ENCODE results near the gene CLCF1. TPM values are rescaled to one million over a fixed set of nuclear protein-coding genes. Genes with fewer than 3 reads are reported as not detected.
"Not testable (repeated sequence)": the region's sequence is repeated elsewhere in the genome, so short reads cannot be mapped to it uniquely, and the experiment has no call there.

The CLCF1 gene
- polyA plus RNA-seq, 1 of the 3 experiments (the other 2 are of a cell fraction) = 27.0 TPM

GRCh38 chr11:67404515-67405195, 31.3 kb upstream of the CLCF1 start:
- H3K27ac ChIP-seq (ENCODE audit: low read depth in 2 of 2, low read length in 1 of 2) = no peak overlapping the region
- no peak overlapping the region for H3K9ac ChIP-seq
- no peak overlapping the region for H2AFZ ChIP-seq (ENCODE audit: low read depth)
- H3K4me1 ChIP-seq (ENCODE audit: control insufficient read depth in 1 of 2, insufficient read depth in 2 of 2, low read depth in 1 of 2, low read length in 1 of 2) = peaks cover 9 to 14% of the 10 kb centered on the region in 2 experiments; a peak in 2 of 4 replicates
- WGBS (ENCODE audit: low lambda C conversion rate) = 87% methylated on average over 6 of the region's 13 CpGs
- H3K36me3 ChIP-seq (replicated peaks in 1 of 2; ENCODE audit: control insufficient read depth in 1 of 2, insufficient read depth in 2 of 2, low read length in 1 of 2) = no peaks in the 10 kb centered on the region
- H3K4me2 ChIP-seq = no peak overlapping the region
- ChIA-PET POLR2A (no interaction called here), CTCF (interaction anchor here (0.8 to 1.3 kb wide), 3 partner anchors 15 to 57 kb away, joined by 3 to 4 read pairs (median 3); no protein-coding TSS in a partner anchor)
- H3K27me3 ChIP-seq (ENCODE audit: insufficient read depth) = no peaks in the 10 kb centered on the region
- no peak overlapping the region for H3K4me3 ChIP-seq (ENCODE audit: low read depth in 2 of 2, low read length in 1 of 2)
- H3K9me2 ChIP-seq = no peaks in the 10 kb centered on the region
- TF ChIP-seq RFX5 (IDR thresholded peaks at IDR 0.05; ENCODE audit: low read length) (no peak), NRF1 (IDR thresholded peaks at IDR 0.05; ENCODE audit: low read depth, low read length) (no peak), FOXJ3 (CRISPR knock-in tag; IDR thresholded peaks at IDR 0.05) (no peak), REST (IDR thresholded peaks at IDR 0.05; ENCODE audit: low read depth, low read length) (no peak), MXI1 (IDR thresholded peaks at IDR 0.05; ENCODE audit: low read depth, low read length) (no peak), ZBTB33 (IDR thresholded peaks at IDR 0.05; ENCODE audit: borderline replicate concordance, low read depth) (no peak), ELF1 (IDR thresholded peaks at IDR 0.05) (no peak), EP300 (IDR thresholded peaks at IDR 0.05; ENCODE audit: borderline replicate concordance in 1 of 2, low read depth in 1 of 2, low read length in 1 of 2) (no peak), RAD21 (IDR thresholded peaks at IDR 0.05; ENCODE audit: low read length) (no peak), GATA2 (CRISPR knock-in tag; IDR thresholded peaks at IDR 0.05) (no peak), YY1 (IDR thresholded peaks at IDR 0.05; ENCODE audit: low read depth) (no peak), SIN3A (IDR thresholded peaks at IDR 0.05; ENCODE audit: borderline replicate concordance, low read depth, low read length) (no peak)
- DNase-seq = no peak
- H3F3A ChIP-seq (replicated peaks; ENCODE audit: insufficient read depth) = no peaks in the 10 kb centered on the region
- no peaks in the 10 kb centered on the region for H3K9me3 ChIP-seq
- peaks cover 18% of the 10 kb centered on the region for H3K79me2 ChIP-seq (ENCODE audit: insufficient read depth)
- H4K20me1 ChIP-seq (ENCODE audit: insufficient read depth) = peaks cover 11% of the 10 kb centered on the region

- Histone ChIP-seq H3K79me2 (ENCODE audit: insufficient read depth) (peaks cover 25% of the 10 kb centered on the region), H4K20me1 (ENCODE audit: insufficient read depth) (peaks cover 14% of the 10 kb centered on the region), H3K36me3 (replicated peaks in 1 of 2; ENCODE audit: control insufficient read depth in 1 of 2, insufficient read depth in 2 of 2, low read length in 1 of 2) (peaks cover 3 to 13% of the 10 kb centered on the region in 2 experiments), H3K4me1 (ENCODE audit: control insufficient read depth in 1 of 2, insufficient read depth in 2 of 2, low read depth in 1 of 2, low read length in 1 of 2) (peaks cover 9 to 17% of the 10 kb centered on the region in 2 experiments; a peak in 2 of 4 replicates)
- DNase-seq; H3F3A ChIP-seq (replicated peaks; ENCODE audit: insufficient read depth); H3K4me2 ChIP-seq; H3K9me2 ChIP-seq; H3K27me3 ChIP-seq (ENCODE audit: insufficient read depth); H3K27ac ChIP-seq (ENCODE audit: low read depth in 2 of 2, low read length in 1 of 2); H3K4me3 ChIP-seq (ENCODE audit: low read depth in 2 of 2, low read length in 1 of 2); H2AFZ ChIP-seq (ENCODE audit: low read depth); H3K9me3 ChIP-seq; POLR2A ChIA-PET; H3K9ac ChIP-seq: not testable (repeated sequence)
- CTCF ChIA-PET = interaction anchor here (0.7 to 4.1 kb wide), 3 partner anchors 11 to 182 kb away, joined by 3 to 32 read pairs (median 20); partner anchors contain the start of genes RAD9A and TMEM134
- WGBS (ENCODE audit: low lambda C conversion rate) = 97% methylated on average over 9 of the region's 9 CpGs
Observed at GRCh38 chr11:67403085-67403484, 29.7 kb upstream of the CLCF1 start.

GRCh38 chr11:67402192-67402839, 28.9 kb upstream of the CLCF1 start:
- H4K20me1 ChIP-seq (ENCODE audit: insufficient read depth) = peaks cover 14% of the 10 kb centered on the region

More at GRCh38 chr11:67402192-67402839, 28.9 kb upstream of the CLCF1 start:
- Histone ChIP-seq H3K36me3 (replicated peaks in 1 of 2; ENCODE audit: control insufficient read depth in 1 of 2, insufficient read depth in 2 of 2, low read length in 1 of 2) (peaks cover 8 to 20% of the 10 kb centered on the region in 2 experiments), H3K4me3 (ENCODE audit: low read depth in 2 of 2, low read length in 1 of 2) (0 out of 4 replicates have a peak overlapping the region, but pooled peaks of 1 of the 2 experiments have one; percentile 13), H3K4me1 (ENCODE audit: control insufficient read depth in 1 of 2, insufficient read depth in 2 of 2, low read depth in 1 of 2, low read length in 1 of 2) (peaks cover 9 to 17% of the 10 kb centered on the region in 2 experiments; a peak in 2 of 4 replicates), H2AFZ (ENCODE audit: low read depth) (peak overlapping the region; percentile 83), H3K9ac (peak overlapping the region; percentile 46; the same call in 1 of the 2 replicates), H3K27ac (ENCODE audit: low read depth in 2 of 2, low read length in 1 of 2) (peak overlapping the region; percentile 69 to 86), H3K79me2 (ENCODE audit: insufficient read depth) (peaks cover 25% of the 10 kb centered on the region)
- WGBS (ENCODE audit: low lambda C conversion rate) = 76% methylated on average over 18 of the region's 19 CpGs
- not testable (repeated sequence) for H3K27me3 ChIP-seq (ENCODE audit: insufficient read depth); H3K9me2 ChIP-seq; DNase-seq; H3K9me3 ChIP-seq; H3K4me2 ChIP-seq; H3F3A ChIP-seq (replicated peaks; ENCODE audit: insufficient read depth)
- ChIA-PET CTCF (interaction anchor here (1.0 to 4.1 kb wide), 18 partner anchors 11 to 103 kb away, joined by 3 to 32 read pairs (median 5); partner anchors contain the start of genes PITPNM1, RAD9A and TMEM134), POLR2A (interaction anchor here (0.7 to 2.2 kb wide), 8 partner anchors 10 to 181 kb away, joined by 3 to 32 read pairs (median 5); partner anchors contain the start of genes CDK2AP2, GSTP1, RAD9A and RPS6KB2)
